Common myeloid progenitor, CD34-positive (primary cell): ENCODE results near the gene NEGR1.
A peak's percentile ranks its signal among the peaks of the same experiment; 100 is the strongest.
"Not testable (repeated sequence)": the region's sequence is repeated elsewhere in the genome, so short reads cannot be mapped to it uniquely, and the experiment has no call there.

Source experiments
- CTCF ChIA-PET: fragments of 350-600 bp; sonication (Branson Sonifier 250); formaldehyde crosslinking; loops from one replicate; lab custom pipeline; 2021; ENCODE audit warnings: antibody characterized with exemption; lab: Charles Lee
- POLR2A ChIA-PET: fragments of 350-600 bp; sonication (Branson Sonifier 250); formaldehyde crosslinking; loops from one replicate; lab custom pipeline; 2021; ENCODE audit warnings: antibody characterized with exemption; lab: Charles Lee
- DNase-seq, 3 donors: peaks; one replicate each; pipeline versions ENCODE4 v3.0.0 to v3.0.0-alpha.2; 2013
- H3K27ac ChIP-seq, 2 experiments: 1 replicate in 1 of 2; 2 replicates in 1 of 2; pipeline ENCODE4 v1.7.0; 2013; ENCODE audit warnings: inconsistent platforms in 2 of 2, low read length in 2 of 2, mild to moderate bottlenecking in 2 of 2, low read depth in 1 of 2, moderate library complexity in 1 of 2; ENCODE audit not compliant: severe bottlenecking in 2 of 2, insufficient read depth in 1 of 2, poor library complexity in 1 of 2
- H3K27me3 ChIP-seq, 5 experiments: replicated peaks in 2 of 5; 1 replicate in 3 of 5; 2 replicates in 2 of 5; pipeline versions ENCODE4 v1.6.1 to v1.7.0; 2013; ENCODE audit warnings: low read length in 4 of 5, mild to moderate bottlenecking in 2 of 5, moderate library complexity in 2 of 5, inconsistent platforms in 1 of 5; ENCODE audit not compliant: insufficient read depth in 5 of 5, control insufficient read depth in 4 of 5
- H3K36me3 ChIP-seq, 4 experiments: 1 replicate in 2 of 4; 2 replicates in 2 of 4; pipeline versions ENCODE4 v1.6.1 to v1.7.0; 2013; ENCODE audit warnings: low read length in 3 of 4, control low read depth in 1 of 4, mild to moderate bottlenecking in 1 of 4; ENCODE audit not compliant: control insufficient read depth in 4 of 4, insufficient read depth in 4 of 4
- H3K4me1 ChIP-seq, 4 experiments: 1 replicate in 3 of 4; 2 replicates in 1 of 4; pipeline versions ENCODE4 v1.6.1 to v1.7.1; 2013; ENCODE audit warnings: low read length in 3 of 4, mild to moderate bottlenecking in 3 of 4, control low read depth in 1 of 4, inconsistent platforms in 1 of 4, moderate library complexity in 1 of 4; ENCODE audit not compliant: control insufficient read depth in 4 of 4, insufficient read depth in 4 of 4; ENCODE audit errors: control extremely low read depth in 1 of 4
- H3K4me3 ChIP-seq, 7 experiments: 1 replicate in 4 of 7; 2 replicates in 3 of 7; pipeline versions ENCODE4 v1.5.1 to v1.7.0; 2013; ENCODE audit warnings: mild to moderate bottlenecking in 7 of 7, low read length in 6 of 7, moderate library complexity in 6 of 7, inconsistent platforms in 2 of 7, low read depth in 2 of 7, control low read depth in 1 of 7; ENCODE audit not compliant: insufficient read depth in 4 of 7, control insufficient read depth in 1 of 7; ENCODE audit errors: extremely low read depth in 1 of 7
- H3K9me3 ChIP-seq, 5 experiments: 1 replicate in 4 of 5; 2 replicates in 1 of 5; pipeline versions ENCODE4 v1.6.1 to v1.7.1; 2013; ENCODE audit warnings: low read length in 4 of 5, mild to moderate bottlenecking in 2 of 5, inconsistent platforms in 1 of 5, low read depth in 1 of 5, moderate library complexity in 1 of 5; ENCODE audit not compliant: control insufficient read depth in 4 of 5, insufficient read depth in 2 of 5; ENCODE audit errors: control extremely low read depth in 1 of 5
- WGBS: methylation state at CpG from one replicate; pipeline ENCODE4 v1.1.5; 2013; ENCODE audit not compliant: insufficient coverage; 5-methylcytosine and 5-hydroxymethylcytosine counted together

Gene NEGR1

DNA sequence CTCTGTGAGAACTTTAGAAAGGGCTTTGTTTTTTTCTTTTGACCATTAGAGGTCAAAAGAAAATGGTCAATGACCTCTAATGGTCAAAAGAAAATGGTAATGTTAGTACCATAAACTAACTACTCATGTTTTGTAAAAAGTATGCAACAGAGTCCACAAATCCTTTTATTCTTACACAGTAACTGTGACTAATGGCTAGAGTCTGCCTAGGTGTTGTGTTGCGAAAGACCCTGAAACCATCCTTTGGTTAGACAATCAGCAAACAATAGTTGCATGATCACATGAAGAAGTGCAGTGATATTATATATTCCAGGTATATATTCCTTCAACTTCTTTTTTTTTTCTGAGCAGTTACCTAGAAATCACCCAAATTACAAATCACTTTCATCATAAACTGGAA lies 40.9 kb downstream of the NEGR1 start:
- ChIA-PET CTCF (no interaction called here), POLR2A (no interaction called here)
- Histone ChIP-seq H3K27me3 (no peaks in the 10 kb centered on the region), H3K4me1 (no peaks in the 10 kb centered on the region), H3K4me3 (no peak overlapping the region), H3K27ac (no peak overlapping the region), H3K36me3 (no peaks in the 10 kb centered on the region), H3K9me3 (peaks cover 0 to 1% (median 0%) of the 10 kb centered on the region in 5 experiments)
- no CpG with 5 or more reads among the region's 1 CpG for whole genome bisulfite sequencing
- DNase-seq = peak in 1 of 3 donors; percentile 5

DNA sequence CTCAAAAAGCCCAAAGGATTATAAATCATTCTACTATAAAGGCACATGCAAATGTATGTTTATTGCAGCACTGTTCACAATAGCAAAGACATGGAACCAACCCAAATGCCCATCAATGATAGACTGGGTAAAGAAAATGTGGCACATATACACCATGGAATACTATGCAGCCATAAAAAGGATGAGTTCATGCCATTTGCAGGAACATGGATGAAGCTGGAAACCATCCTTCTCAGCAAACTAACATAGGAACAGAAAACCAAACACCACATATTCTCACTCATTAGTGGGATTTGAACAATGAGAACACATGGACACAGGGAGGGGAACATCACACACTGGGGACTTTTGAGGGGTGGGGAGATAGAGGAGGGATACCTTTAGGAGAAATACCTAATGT lies 46.4 kb downstream of the NEGR1 start:
- H3K27me3 ChIP-seq, H3K36me3 ChIP-seq, DNase-seq, H3K9me3 ChIP-seq, POLR2A ChIA-PET, H3K4me3 ChIP-seq, CTCF ChIA-PET, H3K4me1 ChIP-seq, H3K27ac ChIP-seq: not testable (repeated sequence)

DNA sequence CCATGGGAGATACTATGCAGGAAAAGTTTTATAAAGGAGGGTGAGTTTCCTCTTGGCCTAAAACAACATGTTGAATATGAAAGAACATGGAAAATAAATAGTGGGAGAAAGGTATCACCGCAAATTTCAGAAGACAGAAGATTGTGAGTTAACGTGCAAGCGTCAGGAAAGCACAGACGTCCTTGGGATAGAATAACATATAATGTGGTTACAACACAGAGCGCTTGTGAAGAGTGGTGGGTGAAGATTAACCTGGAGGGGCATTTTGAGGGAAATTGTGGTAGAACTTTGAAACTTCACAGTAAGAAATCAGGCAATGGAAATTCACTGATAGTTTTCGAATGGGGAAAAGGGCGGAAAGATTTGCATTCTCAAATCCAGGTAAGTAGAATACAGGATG lies 47.3 kb downstream of the NEGR1 start:
- ChIA-PET POLR2A (no interaction called here), CTCF (no interaction called here)
- peaks cover 0 to 2% (median 0%) of the 10 kb centered on the region in 5 experiments for H3K9me3 ChIP-seq
- DNase-seq = no peak
- H3K4me3 ChIP-seq = no peak overlapping the region
- H3K27me3 ChIP-seq = no peaks in the 10 kb centered on the region
- no peaks in the 10 kb centered on the region for H3K4me1 ChIP-seq
- H3K27ac ChIP-seq = no peak overlapping the region
- WGBS = 87% methylated on average over 7 of the region's 7 CpGs
- no peaks in the 10 kb centered on the region for H3K36me3 ChIP-seq

DNA sequence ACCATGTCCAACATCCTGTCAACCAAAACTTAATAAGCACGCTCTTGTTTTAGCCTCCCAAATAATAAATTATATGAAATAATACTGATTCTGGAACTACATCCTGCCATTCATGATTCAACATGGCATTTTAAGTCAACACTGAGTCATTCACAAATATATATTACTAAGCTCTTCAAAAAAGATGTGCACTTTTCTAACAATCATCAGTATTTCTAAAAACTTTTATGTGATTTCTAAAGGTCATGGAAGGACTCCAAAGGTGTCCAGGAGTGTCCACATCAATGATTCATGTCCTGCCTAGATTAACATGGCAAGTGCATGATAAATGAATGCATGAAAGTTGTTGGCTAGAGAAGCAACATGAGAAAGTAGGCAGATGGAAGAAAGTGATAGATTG lies 51.6 kb downstream of the NEGR1 start:
- H3K27ac ChIP-seq = no peak overlapping the region
- ChIA-PET POLR2A (no interaction called here), CTCF (no interaction called here)
- no CpG with 5 or more reads among the region's 1 CpG for WGBS
- H3K27me3 ChIP-seq = no peaks in the 10 kb centered on the region
- H3K4me3 ChIP-seq = no peak overlapping the region
- no peak for DNase-seq
- H3K9me3 ChIP-seq = no peaks in the 10 kb centered on the region
- no peaks in the 10 kb centered on the region for H3K36me3 ChIP-seq
- peaks cover 0 to 6% (median 0%) of the 10 kb centered on the region in 4 experiments for H3K4me1 ChIP-seq

DNA sequence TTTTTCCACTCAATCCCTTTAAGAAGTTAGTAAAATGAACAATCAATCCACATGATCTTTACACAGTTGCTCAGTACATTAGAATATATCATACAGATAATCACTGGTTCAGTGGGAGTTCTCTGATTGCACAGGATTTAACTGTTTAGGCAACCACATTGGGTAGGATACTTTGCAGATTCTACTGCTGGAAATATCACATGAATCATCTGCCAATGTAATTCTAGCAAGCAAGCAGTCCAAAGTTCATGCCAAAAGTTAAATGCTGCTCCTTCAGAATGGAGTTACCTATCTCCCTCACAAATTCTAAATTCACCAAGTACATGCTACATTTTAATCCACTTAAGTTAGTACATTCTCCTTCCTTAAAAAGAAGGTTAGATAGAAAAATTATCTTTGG lies 52.4 kb downstream of the NEGR1 start:
- DNase-seq = no peak
- CTCF ChIA-PET = no interaction called here
- Histone ChIP-seq H3K4me1 (peaks cover 0 to 6% (median 0%) of the 10 kb centered on the region in 4 experiments), H3K36me3 (no peaks in the 10 kb centered on the region), H3K4me3 (no peak overlapping the region), H3K27me3 (no peaks in the 10 kb centered on the region), H3K9me3 (no peaks in the 10 kb centered on the region), H3K27ac (no peak overlapping the region)
- POLR2A ChIA-PET = no interaction called here

DNA sequence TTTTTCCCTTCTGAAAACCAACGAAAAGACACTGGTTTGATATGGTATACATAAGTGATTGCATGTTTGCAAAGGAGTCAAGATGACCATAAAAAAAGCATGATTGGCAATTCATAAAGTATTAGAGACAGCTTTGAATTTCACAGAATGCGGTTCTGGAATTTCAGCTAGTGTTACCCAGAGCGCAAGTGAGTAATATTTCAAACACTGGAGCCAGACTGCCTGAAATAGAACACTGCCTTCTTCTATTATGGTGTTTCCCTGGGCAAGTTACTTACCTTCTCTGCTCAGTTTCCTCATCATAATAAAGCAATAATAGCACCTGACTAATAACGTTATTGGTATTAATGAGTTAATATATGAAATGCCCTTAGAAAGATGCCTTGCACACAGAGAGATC lies 54.7 kb downstream of the NEGR1 start:
- POLR2A ChIA-PET = no interaction called here
- 100% methylated on average over 2 of the region's 4 CpGs for WGBS
- DNase-seq = no peak

DNA sequence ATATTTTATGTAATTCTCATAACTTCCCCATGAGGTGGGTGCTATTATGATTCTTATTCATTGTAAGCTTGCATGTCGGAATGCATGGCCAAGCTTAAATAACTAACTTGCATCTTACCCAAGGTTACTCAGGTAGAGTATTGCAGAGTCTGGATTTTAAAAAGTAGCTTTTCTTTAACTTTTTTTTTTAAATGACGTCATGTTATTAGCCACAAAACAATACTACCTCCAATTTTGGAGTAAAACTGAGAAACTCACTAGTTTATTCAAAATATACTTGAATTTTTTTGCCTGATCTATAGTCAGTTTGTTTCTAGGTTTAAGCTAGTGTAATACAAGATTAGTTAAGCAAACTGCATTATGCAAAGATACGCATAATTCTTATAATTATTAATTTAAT lies 57.8 kb downstream of the NEGR1 start:
- Histone ChIP-seq H3K36me3 (no peaks in the 10 kb centered on the region), H3K27ac (no peak overlapping the region), H3K4me3 (no peak overlapping the region), H3K9me3 (no peaks in the 10 kb centered on the region), H3K27me3 (no peaks in the 10 kb centered on the region), H3K4me1 (peaks cover 0 to 6% (median 0%) of the 10 kb centered on the region in 4 experiments)
- no peak for DNase-seq
- 100% methylated on average over 1 of the region's 3 CpGs for WGBS
- CTCF ChIA-PET = no interaction called here
- POLR2A ChIA-PET = no interaction called here

More for the DNA sequence above, 54.7 kb downstream of the NEGR1 start:
- H3K27ac ChIP-seq = no peak overlapping the region
- H3K9me3 ChIP-seq = no peaks in the 10 kb centered on the region
- no peaks in the 10 kb centered on the region for H3K27me3 ChIP-seq
- H3K4me3 ChIP-seq = no peak overlapping the region
- CTCF ChIA-PET = no interaction called here
- peaks cover 0 to 6% (median 0%) of the 10 kb centered on the region in 4 experiments for H3K4me1 ChIP-seq
- H3K36me3 ChIP-seq = no peaks in the 10 kb centered on the region
